ENCODE data around the gene RTN4R.

DNA sequence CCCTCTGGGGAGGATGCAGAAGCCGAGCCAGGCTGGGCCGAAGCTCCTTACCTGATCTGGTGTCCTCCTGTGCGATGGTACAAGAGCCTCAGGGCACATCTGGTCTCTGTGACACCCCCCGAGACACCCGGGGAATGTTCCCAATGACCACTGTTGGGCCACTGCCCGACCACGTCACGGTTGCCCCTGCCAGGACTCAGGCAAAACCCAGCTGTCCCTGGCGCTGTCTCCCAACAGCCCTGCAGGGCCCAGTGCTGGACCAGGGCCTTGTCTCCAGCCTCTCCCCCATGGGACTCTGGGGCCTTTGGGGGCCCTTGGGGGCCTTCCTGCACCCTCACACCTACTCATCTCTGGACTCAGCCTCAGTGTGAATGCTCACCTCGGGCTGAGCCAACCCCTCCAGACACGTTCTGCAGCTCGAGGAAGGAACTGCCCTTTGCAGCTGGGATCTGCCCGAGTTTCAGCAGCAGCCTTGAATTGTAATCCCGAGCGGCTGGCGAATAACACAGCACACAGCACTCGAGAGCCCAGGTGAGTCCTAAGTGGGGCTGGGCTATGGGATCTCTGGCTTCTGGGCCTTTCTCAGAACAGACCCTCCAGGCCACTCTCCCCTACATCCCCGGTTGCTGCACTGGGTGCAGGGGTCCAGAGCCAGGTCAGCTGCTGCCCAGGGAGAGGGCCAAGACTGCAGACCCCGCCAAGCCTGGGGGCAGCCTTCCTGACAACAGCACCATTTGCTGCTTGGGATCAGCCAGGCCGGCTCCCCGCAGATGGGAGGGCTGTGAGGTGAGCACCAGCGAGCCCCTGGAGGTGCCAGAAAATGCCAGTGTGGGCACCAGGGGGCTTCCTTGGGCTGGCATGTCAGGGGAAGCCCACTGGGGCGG lies 39.8 kb downstream of the RTN4R start:
- TF ChIP-seq, protein P1, sequence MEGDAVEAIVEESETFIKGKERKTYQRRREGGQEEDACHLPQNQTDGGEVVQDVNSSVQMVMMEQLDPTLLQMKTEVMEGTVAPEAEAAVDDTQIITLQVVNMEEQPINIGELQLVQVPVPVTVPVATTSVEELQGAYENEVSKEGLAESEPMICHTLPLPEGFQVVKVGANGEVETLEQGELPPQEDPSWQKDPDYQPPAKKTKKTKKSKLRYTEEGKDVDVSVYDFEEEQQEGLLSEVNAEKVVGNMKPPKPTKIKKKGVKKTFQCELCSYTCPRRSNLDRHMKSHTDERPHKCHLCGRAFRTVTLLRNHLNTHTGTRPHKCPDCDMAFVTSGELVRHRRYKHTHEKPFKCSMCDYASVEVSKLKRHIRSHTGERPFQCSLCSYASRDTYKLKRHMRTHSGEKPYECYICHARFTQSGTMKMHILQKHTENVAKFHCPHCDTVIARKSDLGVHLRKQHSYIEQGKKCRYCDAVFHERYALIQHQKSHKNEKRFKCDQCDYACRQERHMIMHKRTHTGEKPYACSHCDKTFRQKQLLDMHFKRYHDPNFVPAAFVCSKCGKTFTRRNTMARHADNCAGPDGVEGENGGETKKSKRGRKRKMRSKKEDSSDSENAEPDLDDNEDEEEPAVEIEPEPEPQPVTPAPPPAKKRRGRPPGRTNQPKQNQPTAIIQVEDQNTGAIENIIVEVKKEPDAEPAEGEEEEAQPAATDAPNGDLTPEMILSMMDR (IDR thresholded peaks at IDR 0.05), result no peak
- no peak for TF ChIP-seq POLR2AphosphoS5 (IDR thresholded peaks at IDR 0.05)
- TF ChIP-seq EP300 (IDR thresholded peaks at IDR 0.05), result no peak
